AG04449 (cell line): Measurements from ENCODE around the gene DGKI.

Experiments
- CTCF ChIA-PET: fragments of 350-600 bp; formaldehyde crosslinking; extraction: SDS; loops from one replicate; lab custom pipeline; 2021; ENCODE audit warnings: antibody characterized with exemption; lab: Yijun Ruan, JAX
- POLR2A ChIA-PET: fragments of 400-600, 350-600 bp; formaldehyde crosslinking; extraction: SDS; loops from one replicate; lab custom pipeline; 2020; ENCODE audit warnings: antibody characterized with exemption, inconsistent platforms; lab: Yijun Ruan, JAX
- DNase-seq: peaks from one replicate; pipeline ENCODE4 v3.0.0-alpha.2; 2010; ENCODE audit warnings: low read depth, low spot score
- H3K4me3 ChIP-seq: 2 replicates; pipeline ENCODE4 v1.5.1; 2011; ENCODE audit warnings: low read depth, mild to moderate bottlenecking, control low read depth, low read length
- TF ChIP-seq, protein P1 (sequence below): IDR thresholded peaks from one replicate; pipeline ENCODE4 v1.5.1; 2011; ENCODE audit warnings: mild to moderate bottlenecking, moderate library complexity, low read length, control low read depth, inconsistent platforms; ENCODE audit not compliant: insufficient read depth; ENCODE audit errors: missing control alignments

Gene DGKI

DNA sequence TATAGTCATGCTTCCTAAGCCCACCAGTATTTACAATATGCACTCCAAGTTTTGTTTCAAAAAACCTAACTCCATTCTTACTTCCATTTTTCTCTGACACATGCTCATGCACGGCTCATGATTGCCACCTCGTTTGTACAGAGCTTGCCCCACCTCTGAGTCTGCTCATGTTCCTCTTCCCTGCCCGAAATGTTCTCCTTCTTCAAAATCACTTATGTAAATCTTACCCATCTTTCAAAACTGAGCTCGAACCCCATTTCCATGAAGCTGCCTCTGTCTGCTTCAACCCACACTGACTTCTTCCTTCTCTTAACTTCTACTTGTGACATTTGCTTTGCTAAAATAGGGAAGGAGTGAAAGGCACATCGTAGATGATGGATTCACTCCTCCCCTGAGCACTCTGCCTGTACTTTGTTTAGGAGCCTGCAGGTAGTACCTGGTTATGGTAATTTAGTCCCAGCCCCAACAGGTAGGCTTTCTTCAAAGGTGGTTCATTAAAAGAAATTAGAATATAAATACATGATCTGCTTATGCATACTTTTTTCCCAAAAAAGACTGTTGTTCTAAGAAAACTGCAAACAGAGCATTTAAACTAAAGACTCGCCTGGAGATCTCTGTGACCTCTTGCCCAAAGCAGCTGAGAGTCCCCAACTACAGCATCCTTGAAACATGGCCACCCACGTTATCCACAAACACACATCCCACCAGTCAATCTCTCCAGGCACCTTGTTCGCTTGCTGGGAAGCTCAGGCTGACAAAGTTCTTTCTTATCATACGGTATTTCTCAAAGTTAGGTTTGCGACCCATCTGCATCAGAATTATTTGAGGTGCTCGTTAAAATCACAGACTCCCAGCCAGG lies 172.0 kb downstream of the DGKI start:
- ChIA-PET CTCF (interaction anchor here (1.1 to 1.9 kb wide), 2 partner anchors 19 to 203 kb away, joined by 4 to 15 read pairs; no protein-coding TSS in a partner anchor), POLR2A (no interaction called here)
- H3K4me3 ChIP-seq, result no peak overlapping the region
- no peak for DNase-seq
- TF ChIP-seq, protein P1, sequence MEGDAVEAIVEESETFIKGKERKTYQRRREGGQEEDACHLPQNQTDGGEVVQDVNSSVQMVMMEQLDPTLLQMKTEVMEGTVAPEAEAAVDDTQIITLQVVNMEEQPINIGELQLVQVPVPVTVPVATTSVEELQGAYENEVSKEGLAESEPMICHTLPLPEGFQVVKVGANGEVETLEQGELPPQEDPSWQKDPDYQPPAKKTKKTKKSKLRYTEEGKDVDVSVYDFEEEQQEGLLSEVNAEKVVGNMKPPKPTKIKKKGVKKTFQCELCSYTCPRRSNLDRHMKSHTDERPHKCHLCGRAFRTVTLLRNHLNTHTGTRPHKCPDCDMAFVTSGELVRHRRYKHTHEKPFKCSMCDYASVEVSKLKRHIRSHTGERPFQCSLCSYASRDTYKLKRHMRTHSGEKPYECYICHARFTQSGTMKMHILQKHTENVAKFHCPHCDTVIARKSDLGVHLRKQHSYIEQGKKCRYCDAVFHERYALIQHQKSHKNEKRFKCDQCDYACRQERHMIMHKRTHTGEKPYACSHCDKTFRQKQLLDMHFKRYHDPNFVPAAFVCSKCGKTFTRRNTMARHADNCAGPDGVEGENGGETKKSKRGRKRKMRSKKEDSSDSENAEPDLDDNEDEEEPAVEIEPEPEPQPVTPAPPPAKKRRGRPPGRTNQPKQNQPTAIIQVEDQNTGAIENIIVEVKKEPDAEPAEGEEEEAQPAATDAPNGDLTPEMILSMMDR, result no peak

DNA sequence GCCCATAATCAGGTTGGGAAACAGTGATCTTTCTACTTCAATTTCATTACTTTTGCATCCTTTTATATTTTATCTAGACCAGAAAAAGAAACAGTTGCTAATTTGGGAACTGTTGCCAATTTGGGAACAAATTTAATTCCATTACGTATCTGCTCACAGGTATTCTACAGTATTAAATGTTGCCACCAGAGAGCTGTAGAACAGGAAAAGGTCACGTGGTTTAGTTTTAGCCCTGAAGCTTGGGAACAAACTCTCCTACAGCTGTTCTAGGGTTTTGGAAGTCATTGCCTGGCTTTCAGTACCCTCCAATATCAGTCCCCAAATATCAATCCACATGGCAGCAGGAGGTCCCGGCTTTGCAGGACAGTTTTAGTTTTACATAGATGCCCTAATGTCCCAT lies 172.7 kb downstream of the DGKI start:
- CTCF ChIA-PET, result interaction anchor here (1.1 to 1.9 kb wide), 2 partner anchors 19 to 203 kb away, joined by 4 to 15 read pairs; no protein-coding TSS in a partner anchor
- H3K4me3 ChIP-seq, result no peak overlapping the region
- no peak for DNase-seq
- TF ChIP-seq, protein P1, result no peak
- POLR2A ChIA-PET, result no interaction called here

DNA sequence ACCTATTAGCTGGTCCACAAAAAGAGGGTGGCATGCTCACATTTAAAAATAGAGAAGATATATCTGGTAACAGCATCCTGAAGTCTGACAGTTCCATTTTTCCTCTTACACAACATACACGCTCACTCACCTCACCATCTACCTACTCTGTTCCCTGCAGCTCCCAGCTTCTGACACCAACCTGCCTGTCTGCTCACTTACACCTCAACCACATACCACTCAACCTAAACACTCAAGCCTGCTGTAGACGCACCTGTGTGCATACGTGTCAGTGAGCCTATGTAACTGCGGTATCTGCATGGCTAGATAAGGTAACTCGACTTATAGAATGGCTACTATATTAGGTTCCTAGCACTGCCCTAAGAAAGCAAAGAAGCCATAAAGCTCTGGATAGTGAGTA lies 174.9 kb downstream of the DGKI start:
- ChIA-PET POLR2A (interaction anchor here (1.0 kb wide), 1 partner anchor 10 kb away, joined by 8 read pairs; no protein-coding TSS in a partner anchor), CTCF (interaction anchor here (1.3 to 10.4 kb wide), 3 partner anchors 7 to 46 kb away, joined by 4 to 125 read pairs (median 4); no protein-coding TSS in a partner anchor)
- H3K4me3 ChIP-seq, result no peak overlapping the region
- TF ChIP-seq, protein P1, result no peak
- no peak for DNase-seq

DNA sequence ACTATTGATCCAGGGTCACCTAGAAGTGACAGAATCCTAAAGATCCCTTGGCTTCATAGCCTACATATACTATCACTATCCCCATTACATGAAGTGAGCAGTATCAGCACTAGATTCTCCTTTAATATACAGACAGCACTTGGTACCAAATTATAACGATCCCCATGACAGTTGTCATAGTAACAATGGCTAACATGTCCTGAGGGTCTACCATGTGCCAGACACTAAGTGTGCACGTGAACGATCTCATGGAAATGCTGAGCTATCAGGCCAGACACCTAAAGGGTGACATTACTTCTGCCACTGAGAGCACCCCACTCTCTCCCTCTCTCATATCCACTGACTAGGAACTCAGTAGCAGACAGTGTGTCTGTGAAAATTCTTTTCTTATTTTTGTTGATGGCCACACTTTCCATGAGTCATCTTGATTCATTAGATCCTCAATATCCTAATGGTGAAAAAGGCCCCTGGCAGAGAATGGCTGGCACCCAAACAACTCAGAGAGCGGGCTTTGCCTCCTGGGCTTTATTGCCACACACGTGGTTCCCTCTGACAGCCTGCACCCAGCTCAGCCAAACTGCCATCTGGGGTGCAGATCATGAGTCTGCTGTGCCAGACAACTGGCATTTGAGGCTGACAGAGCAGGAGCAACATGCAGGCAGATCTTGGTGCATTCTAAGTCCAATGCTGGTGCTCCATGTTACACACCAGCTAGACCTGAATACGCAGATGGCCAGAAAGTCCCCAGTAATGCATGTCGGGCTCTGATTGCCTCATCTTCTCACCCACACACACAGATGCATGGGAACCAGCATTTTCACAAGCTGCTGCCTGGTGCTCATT lies 176.3 kb downstream of the DGKI start:
- CTCF ChIA-PET, result interaction anchor here (0.6 to 10.4 kb wide), 8 partner anchors 9 to 333 kb away, joined by 3 to 125 read pairs (median 4); no protein-coding TSS in a partner anchor
- POLR2A ChIA-PET, result interaction anchor here (1.0 to 1.8 kb wide), 4 partner anchors 12 to 212 kb away, joined by 3 to 14 read pairs (median 6); no protein-coding TSS in a partner anchor
- TF ChIP-seq, protein P1, result no peak
- DNase-seq, result no peak
- H3K4me3 ChIP-seq, result no peak overlapping the region

DNA sequence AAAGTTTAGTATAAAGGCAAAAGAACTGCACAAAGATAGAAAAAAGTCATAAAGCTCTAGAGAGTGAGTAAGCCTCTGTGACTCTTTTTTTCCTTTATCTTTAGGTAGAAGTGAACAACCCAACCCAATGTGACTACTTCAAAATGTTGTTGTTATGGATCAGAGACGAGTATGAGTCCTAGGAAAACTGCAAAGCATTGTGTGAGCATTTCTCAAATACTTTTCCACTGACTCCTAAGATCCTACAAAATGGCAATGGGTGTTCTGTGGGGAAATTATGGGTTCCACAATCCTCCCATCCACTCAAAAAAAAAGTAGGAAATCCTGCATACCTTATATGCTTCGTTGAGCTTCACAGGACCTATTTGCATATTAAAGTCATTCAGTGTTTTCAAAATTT lies 177.1 kb downstream of the DGKI start:
- DNase-seq, result no peak
- ChIA-PET CTCF (interaction anchor here (0.5 to 10.4 kb wide), 9 partner anchors 9 to 339 kb away, joined by 3 to 125 read pairs (median 4); no protein-coding TSS in a partner anchor), POLR2A (interaction anchor here (0.9 to 1.8 kb wide), 3 partner anchors 13 to 213 kb away, joined by 3 to 14 read pairs (median 4); no protein-coding TSS in a partner anchor)
- TF ChIP-seq, protein P1, result no peak
- no peak overlapping the region for H3K4me3 ChIP-seq
